Measurements from ENCODE around the gene RGCC. TPM values are rescaled to one million over a fixed set of nuclear protein-coding genes. Genes with fewer than 3 reads are reported as not detected.

The RGCC gene
- total RNA-seq, 4 donors from 2014 or later, result 4.6 to 65.2 (median 10.8) TPM

DNA sequence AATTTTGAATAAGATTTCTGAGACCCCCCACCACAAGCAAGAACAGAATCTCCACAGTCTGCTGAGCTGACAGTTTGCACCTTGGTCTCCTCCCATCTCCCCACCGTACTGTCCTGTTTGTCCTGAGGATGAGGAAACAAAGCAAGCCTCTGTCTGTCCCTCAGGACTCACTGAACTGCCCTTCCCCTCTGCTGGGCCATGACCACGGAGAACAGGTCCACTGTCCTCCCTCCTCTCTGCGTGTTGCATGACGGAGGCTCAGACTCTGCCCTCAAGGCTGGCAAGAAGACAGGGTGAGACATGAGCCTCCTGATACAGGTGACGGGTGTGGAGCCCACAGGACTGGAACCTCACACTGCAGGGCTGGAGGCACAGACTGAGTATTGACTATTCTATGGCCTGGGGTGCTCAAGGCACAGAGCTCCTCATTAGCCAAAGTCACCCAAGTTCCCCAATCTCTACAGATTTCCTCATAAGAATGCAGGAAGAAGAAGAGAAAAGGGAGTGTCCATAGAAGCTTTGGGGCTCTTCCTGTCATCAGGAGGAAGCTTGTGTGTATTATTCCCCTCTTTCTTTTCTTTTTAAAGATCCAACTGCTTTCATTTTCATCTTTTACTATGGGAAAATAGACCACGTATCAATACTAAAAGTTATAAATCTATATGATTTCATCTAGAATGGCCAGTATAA, 22.4 kb upstream of the RGCC start:
- H3K27ac ChIP-seq, result no peak overlapping the region
- TF ChIP-seq, protein P1, sequence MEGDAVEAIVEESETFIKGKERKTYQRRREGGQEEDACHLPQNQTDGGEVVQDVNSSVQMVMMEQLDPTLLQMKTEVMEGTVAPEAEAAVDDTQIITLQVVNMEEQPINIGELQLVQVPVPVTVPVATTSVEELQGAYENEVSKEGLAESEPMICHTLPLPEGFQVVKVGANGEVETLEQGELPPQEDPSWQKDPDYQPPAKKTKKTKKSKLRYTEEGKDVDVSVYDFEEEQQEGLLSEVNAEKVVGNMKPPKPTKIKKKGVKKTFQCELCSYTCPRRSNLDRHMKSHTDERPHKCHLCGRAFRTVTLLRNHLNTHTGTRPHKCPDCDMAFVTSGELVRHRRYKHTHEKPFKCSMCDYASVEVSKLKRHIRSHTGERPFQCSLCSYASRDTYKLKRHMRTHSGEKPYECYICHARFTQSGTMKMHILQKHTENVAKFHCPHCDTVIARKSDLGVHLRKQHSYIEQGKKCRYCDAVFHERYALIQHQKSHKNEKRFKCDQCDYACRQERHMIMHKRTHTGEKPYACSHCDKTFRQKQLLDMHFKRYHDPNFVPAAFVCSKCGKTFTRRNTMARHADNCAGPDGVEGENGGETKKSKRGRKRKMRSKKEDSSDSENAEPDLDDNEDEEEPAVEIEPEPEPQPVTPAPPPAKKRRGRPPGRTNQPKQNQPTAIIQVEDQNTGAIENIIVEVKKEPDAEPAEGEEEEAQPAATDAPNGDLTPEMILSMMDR (IDR thresholded peaks at IDR 0.05), result no peak
- no peaks in the 10 kb centered on the region for H3K27me3 ChIP-seq
- no peaks in the 10 kb centered on the region for H3K36me3 ChIP-seq
- DNase-seq, result no peak
- H3K9me3 ChIP-seq, result no peaks in the 10 kb centered on the region
- H3K4me3 ChIP-seq, result no peak overlapping the region
- no peaks in the 10 kb centered on the region for H3K4me1 ChIP-seq

DNA sequence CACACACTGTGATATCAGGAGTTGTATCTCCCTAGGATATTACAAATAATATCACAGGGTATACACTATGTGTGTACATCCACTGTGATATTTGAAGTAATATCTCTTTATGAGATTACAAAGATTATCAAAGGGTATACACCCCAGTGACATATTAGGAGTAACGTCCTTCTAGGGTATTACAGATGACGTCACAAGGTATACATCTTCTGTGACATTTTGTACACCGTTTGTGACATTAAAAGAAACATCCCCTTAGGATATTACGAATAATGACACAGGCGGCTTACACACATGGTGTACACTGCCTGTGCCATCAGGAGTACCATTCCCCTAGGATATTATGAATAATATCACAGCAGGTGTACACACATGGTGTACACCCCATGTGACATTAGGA, 13.4 kb upstream of the RGCC start:
- Histone ChIP-seq H3K4me3 (no peak overlapping the region), H3K36me3 (no peaks in the 10 kb centered on the region), H3K27ac (no peak overlapping the region), H3K4me1 (no peaks in the 10 kb centered on the region), H3K9me3 (no peaks in the 10 kb centered on the region), H3K27me3 (no peaks in the 10 kb centered on the region)
- DNase-seq, result no peak
- TF ChIP-seq, protein P1 (IDR thresholded peaks at IDR 0.05), result no peak

DNA sequence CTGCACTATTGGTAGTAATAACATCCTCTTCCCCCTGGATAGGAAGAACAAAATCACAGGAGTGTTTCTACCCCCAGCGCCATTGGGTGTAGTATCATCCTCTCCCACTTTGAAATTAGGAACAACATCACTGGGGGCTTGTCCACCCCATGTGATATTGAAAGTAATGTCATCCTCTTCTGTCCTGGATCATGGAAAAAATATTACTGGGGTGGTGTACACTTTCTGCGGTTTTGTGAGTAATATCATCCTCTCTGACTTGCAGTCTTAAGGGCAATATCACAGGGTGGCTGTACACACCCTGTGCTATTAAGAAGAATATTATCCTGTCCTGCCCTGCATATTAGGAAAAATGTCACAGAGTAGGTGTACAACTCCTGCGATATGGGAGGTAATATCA, 4.9 kb upstream of the RGCC start:
- no peak for TF ChIP-seq POLR2A (IDR thresholded peaks at IDR 0.05)
- TF ChIP-seq, protein P1 (IDR thresholded peaks at IDR 0.05), result no peak
- Histone ChIP-seq H3K27me3 (no peaks in the 10 kb centered on the region), H3K27ac (no peak overlapping the region), H3K9me3 (peaks cover 0 to 3% (median 0%) of the 10 kb centered on the region in 4 donors), H3K36me3 (no peaks in the 10 kb centered on the region), H3K4me3 (no peak overlapping the region), H3K4me1 (no peaks in the 10 kb centered on the region)
- no peak for DNase-seq

DNA sequence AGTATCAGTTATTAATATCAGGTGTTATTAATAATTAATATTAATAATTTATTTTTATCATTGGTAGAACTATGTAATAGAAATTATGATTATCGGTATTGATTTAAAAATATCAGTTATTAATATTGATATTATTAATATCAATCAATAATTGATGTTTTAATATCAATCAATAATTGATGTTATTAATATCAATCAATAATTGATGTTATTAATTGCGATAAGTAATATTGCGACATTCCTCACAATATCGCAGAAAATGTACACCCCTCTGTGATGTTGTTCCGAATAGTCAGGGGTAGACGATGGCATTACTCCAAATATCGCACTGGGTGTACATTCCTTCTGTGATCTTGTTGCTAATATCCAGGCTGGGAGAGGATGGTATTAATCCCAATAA, 3.7 kb upstream of the RGCC start:
- no peaks in the 10 kb centered on the region for H3K36me3 ChIP-seq

DNA sequence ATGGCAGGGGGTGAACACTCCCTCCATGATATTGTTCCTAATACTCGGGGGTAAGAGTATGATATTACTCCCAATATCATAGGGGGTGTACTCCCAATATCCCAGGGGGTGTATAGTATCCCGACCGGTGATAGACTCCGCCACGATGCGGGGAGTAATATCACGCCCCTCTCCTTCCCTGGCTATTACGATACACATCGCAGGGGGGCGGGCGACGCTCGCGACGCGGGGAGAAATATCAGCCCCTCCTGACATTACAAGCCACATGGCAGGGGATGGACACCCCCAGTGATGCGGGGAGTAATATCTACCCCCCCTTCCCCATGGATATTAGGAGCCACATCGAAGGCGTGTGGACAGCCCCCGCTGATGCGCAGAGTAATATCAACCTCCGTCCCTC, 3.2 kb upstream of the RGCC start:
- Histone ChIP-seq H3K27me3 (no peaks in the 10 kb centered on the region), H3K4me3 (no peak overlapping the region), H3K4me1 (peaks cover 0 to 13% (median 3%) of the 10 kb centered on the region in 4 donors), H3K36me3 (no peaks in the 10 kb centered on the region), H3K27ac (no peak overlapping the region), H3K9me3 (peaks cover 0 to 3% (median 0%) of the 10 kb centered on the region in 4 donors)
- TF ChIP-seq, protein P1 (IDR thresholded peaks at IDR 0.05), result no peak
- TF ChIP-seq POLR2A (IDR thresholded peaks at IDR 0.05), result no peak
- DNase-seq, result no peak

More for the DNA sequence above, 3.7 kb upstream of the RGCC start:
- Histone ChIP-seq H3K9me3 (peaks cover 0 to 3% (median 0%) of the 10 kb centered on the region in 4 donors), H3K4me1 (peaks cover 0 to 11% (median 3%) of the 10 kb centered on the region in 4 donors), H3K4me3 (no peak overlapping the region), H3K27me3 (no peaks in the 10 kb centered on the region), H3K27ac (no peak overlapping the region)
- DNase-seq, result no peak
- TF ChIP-seq, protein P1 (IDR thresholded peaks at IDR 0.05), result no peak
- no peak for TF ChIP-seq POLR2A (IDR thresholded peaks at IDR 0.05)

Measured in Peyer's patch (tissue), 4 donors.